HG02610 (cell line): ENCODE results near the gene EGLN1.

Source experiments
- ATAC-seq: cut with Tn5 transposase; IDR thresholded peaks from one replicate; pipeline ENCODE4 v1.9.1; 2021; ENCODE audit warnings: mild to moderate bottlenecking, moderate library complexity; ENCODE audit not compliant: unreplicated experiment

EGLN1 gene

GRCh38 chr1:231422798-231423309 is 767 bp upstream of the EGLN1 start:
- no peak for ATAC-seq

- peak; percentile 7 for ATAC-seq
Measured at GRCh38 chr1:231421546-231421970, 529 bp downstream of the EGLN1 start.

- ATAC-seq = peak; percentile 8
Measured at GRCh38 chr1:231420959-231421545, 1.0 kb downstream of the EGLN1 start.

GRCh38 chr1:231420299-231420958 is 1.7 kb downstream of the EGLN1 start:
- ATAC-seq = no peak

- ATAC-seq = no peak
Measured at GRCh38 chr1:231419738-231420298, 2.3 kb downstream of the EGLN1 start.

- ATAC-seq = no peak
Measured at GRCh38 chr1:231419147-231419546, 2.9 kb downstream of the EGLN1 start.

- ATAC-seq = no peak
Measured at GRCh38 chr1:231418741-231419107, 3.4 kb downstream of the EGLN1 start.

GRCh38 chr1:231418101-231418740 is 3.9 kb downstream of the EGLN1 start:
- ATAC-seq = no peak

GRCh38 chr1:231417513-231417912 is 4.6 kb downstream of the EGLN1 start:
- ATAC-seq = no peak

- ATAC-seq = no peak
Measured at GRCh38 chr1:231416901-231417300, 5.2 kb downstream of the EGLN1 start.

- ATAC-seq = no peak
Measured at GRCh38 chr1:231415018-231415583, 7.0 kb downstream of the EGLN1 start.

- no peak for ATAC-seq
Measured at GRCh38 chr1:231414260-231415016, 7.6 kb downstream of the EGLN1 start.

- no peak for ATAC-seq
Measured at GRCh38 chr1:231413749-231414082, 8.4 kb downstream of the EGLN1 start.

- no peak for ATAC-seq
Measured at GRCh38 chr1:231411036-231411531, 11.0 kb downstream of the EGLN1 start.

GRCh38 chr1:231410036-231410612 is 12.0 kb downstream of the EGLN1 start:
- ATAC-seq = no peak

GRCh38 chr1:231408528-231409094 is 13.5 kb downstream of the EGLN1 start:
- no peak for ATAC-seq

- peak; percentile 84 for ATAC-seq
Measured at GRCh38 chr1:231407547-231408396, 14.3 kb downstream of the EGLN1 start.

GRCh38 chr1:231407049-231407448 is 15.0 kb downstream of the EGLN1 start:
- no peak for ATAC-seq

GRCh38 chr1:231404318-231404717 is 17.8 kb downstream of the EGLN1 start:
- ATAC-seq = no peak
